Measurements from ENCODE around the gene MYO18A. TPM values are rescaled to one million over a fixed set of nuclear protein-coding genes. Genes with fewer than 3 reads are reported as not detected.

The MYO18A gene
- total RNA-seq, 1 donor from 2014 or later, result 45.9 TPM

DNA sequence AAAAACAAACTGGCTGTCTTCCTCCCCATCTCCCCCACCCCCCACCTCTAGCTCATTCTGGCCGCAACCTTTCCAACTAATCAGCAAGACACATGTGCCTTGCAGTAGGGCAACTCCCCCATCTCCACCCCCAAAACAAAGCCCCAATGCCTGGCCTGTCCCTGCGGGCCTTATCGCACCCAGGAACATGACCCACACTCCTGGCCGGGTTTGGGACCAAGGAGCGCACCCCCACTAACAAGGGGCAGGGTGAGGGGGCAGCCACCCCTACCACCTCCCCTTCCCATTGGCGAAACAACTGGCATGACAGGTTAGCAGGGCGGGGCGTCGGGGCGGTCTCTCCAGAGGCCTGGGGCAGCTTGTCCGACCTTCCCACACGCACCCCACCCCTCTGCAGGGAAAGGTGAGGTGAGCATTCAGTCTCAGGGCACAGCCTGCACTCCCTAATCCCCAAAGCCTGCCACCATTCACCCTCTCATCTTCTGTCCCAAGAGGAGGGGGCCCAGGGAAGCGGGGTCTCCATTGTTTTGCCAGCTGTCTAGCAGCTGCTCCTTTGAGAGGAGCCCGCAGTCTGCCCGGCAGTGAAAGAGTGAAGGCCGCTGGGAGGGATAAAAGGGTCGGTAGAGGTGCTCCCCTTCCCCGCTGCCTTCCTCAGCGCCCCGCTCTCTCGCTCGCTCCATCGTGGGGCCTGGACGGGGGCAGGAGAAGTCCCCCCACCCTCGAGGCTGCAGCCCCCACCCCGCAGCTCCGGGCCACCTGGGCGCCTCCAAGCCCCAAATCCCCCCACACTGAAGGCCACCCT, 765 bp downstream of the MYO18A start:
- Histone ChIP-seq H3K27ac (ENCODE audit: low read depth, low read length) (no peak overlapping the region), H3K27me3 (ENCODE audit: insufficient read depth, low read length) (no peaks in the 10 kb centered on the region), H3K4me3 (ENCODE audit: insufficient read depth, low read depth, low read length) (peak overlapping the region; percentile 41), H3K4me1 (ENCODE audit: insufficient read depth, low read length) (peaks cover 18% of the 10 kb centered on the region), H4K20me1 (ENCODE audit: insufficient read depth, low read length) (peaks cover 21% of the 10 kb centered on the region), H3K36me3 (ENCODE audit: insufficient read depth, low read length) (no peaks in the 10 kb centered on the region), H3K9me3 (ENCODE audit: insufficient read depth, low read depth, low read length) (no peaks in the 10 kb centered on the region), H3K79me2 (ENCODE audit: insufficient read depth, low read length) (no peaks in the 10 kb centered on the region), H3K4me2 (ENCODE audit: low read length) (peak overlapping the region; percentile 83), H2AFZ (ENCODE audit: low read depth, low read length) (peak overlapping the region; percentile 79), H3K9ac (ENCODE audit: low read length) (peak overlapping the region; percentile 43)
- H3K36me3 Mint-ChIP-seq (ENCODE audit: low read depth, unreplicated experiment), result no peaks in the 10 kb centered on the region
- H3K4me1 Mint-ChIP-seq (ENCODE audit: low read depth, unreplicated experiment), result peaks cover 15% of the 10 kb centered on the region
- peak overlapping the region; percentile 84 for H3K4me3 Mint-ChIP-seq (ENCODE audit: unreplicated experiment)
- DNase-seq (ENCODE audit: low read depth) (no peak), FAIRE-seq (no peak)
- H3K27me3 Mint-ChIP-seq (ENCODE audit: low read depth, unreplicated experiment), result no peaks in the 10 kb centered on the region
- no peak for TF ChIP-seq CTCF (IDR thresholded peaks at IDR 0.05; ENCODE audit: insufficient read depth, low read depth, low read length)
- TF ChIP-seq EZH2 (IDR thresholded peaks at IDR 0.05; ENCODE audit: insufficient read depth, low read length), result no peak
- no peaks in the 10 kb centered on the region for H3K9me3 Mint-ChIP-seq (ENCODE audit: unreplicated experiment)
- no peak overlapping the region for H3K27ac Mint-ChIP-seq (ENCODE audit: unreplicated experiment)

- Mint-ChIP-seq H3K27ac (ENCODE audit: unreplicated experiment) (peak overlapping the region; percentile 34), H3K27me3 (ENCODE audit: low read depth, unreplicated experiment) (no peaks in the 10 kb centered on the region), H3K9me3 (ENCODE audit: unreplicated experiment) (no peaks in the 10 kb centered on the region), H3K4me3 (ENCODE audit: unreplicated experiment) (peak overlapping the region; percentile 84), H3K36me3 (ENCODE audit: low read depth, unreplicated experiment) (no peaks in the 10 kb centered on the region), H3K4me1 (ENCODE audit: low read depth, unreplicated experiment) (peaks cover 15% of the 10 kb centered on the region)
- H3K27me3 ChIP-seq (ENCODE audit: insufficient read depth, low read length), result no peaks in the 10 kb centered on the region
- DNase-seq (ENCODE audit: low read depth) (no peak), FAIRE-seq (no peak)
- peak overlapping the region; percentile 83 for H3K4me2 ChIP-seq (ENCODE audit: low read length)
- H3K27ac ChIP-seq (ENCODE audit: low read depth, low read length), result no peak overlapping the region
- no peak for TF ChIP-seq CTCF (IDR thresholded peaks at IDR 0.05; ENCODE audit: insufficient read depth, low read depth, low read length)
- no peak for TF ChIP-seq EZH2 (IDR thresholded peaks at IDR 0.05; ENCODE audit: insufficient read depth, low read length)
- no peak overlapping the region for H3K4me3 ChIP-seq (ENCODE audit: insufficient read depth, low read depth, low read length)
- peaks cover 21% of the 10 kb centered on the region for H4K20me1 ChIP-seq (ENCODE audit: insufficient read depth, low read length)
- no peak overlapping the region for H2AFZ ChIP-seq (ENCODE audit: low read depth, low read length)
- H3K36me3 ChIP-seq (ENCODE audit: insufficient read depth, low read length), result no peaks in the 10 kb centered on the region
- H3K79me2 ChIP-seq (ENCODE audit: insufficient read depth, low read length), result no peaks in the 10 kb centered on the region
- H3K9ac ChIP-seq (ENCODE audit: low read length), result peak overlapping the region; percentile 43
- peaks cover 18% of the 10 kb centered on the region for H3K4me1 ChIP-seq (ENCODE audit: insufficient read depth, low read length)
- H3K9me3 ChIP-seq (ENCODE audit: insufficient read depth, low read depth, low read length), result no peaks in the 10 kb centered on the region
Measured at GRCh38 chr17:29178750-29179231, 1.4 kb downstream of the MYO18A start.
